PC-3 (cell line): ENCODE data around the gene SHROOM2.

Source experiments
- EZH2 ChIP-seq: fragments of 300-600 bp; sonication (generic); IDR thresholded peaks from one replicate; pipeline ENCODE4 v1.6.1; 2017; ENCODE audit warnings: antibody characterized with exemption, mild to moderate bottlenecking, low read length; ENCODE audit not compliant: unreplicated experiment
- EZH2phosphoT487 ChIP-seq: fragments of 300-600 bp; sonication (generic); IDR thresholded peaks from 2 replicates; pipeline ENCODE4 v1.6.1; 2018; ENCODE audit warnings: mild to moderate bottlenecking, antibody characterized with exemption, low read length, borderline replicate concordance
- TF ChIP-seq, protein P1 (sequence below): fragments of 300-600 bp; sonication (generic); conservative IDR thresholded peaks from 2 replicates; pipeline ENCODE4 v1.5.1; 2017; ENCODE audit warnings: antibody characterized with exemption, low read depth, mild to moderate bottlenecking, low read length

GRCh38 chrX:9905288-9905687, 119.1 kb downstream of the SHROOM2 start:
- TF ChIP-seq, protein P1, sequence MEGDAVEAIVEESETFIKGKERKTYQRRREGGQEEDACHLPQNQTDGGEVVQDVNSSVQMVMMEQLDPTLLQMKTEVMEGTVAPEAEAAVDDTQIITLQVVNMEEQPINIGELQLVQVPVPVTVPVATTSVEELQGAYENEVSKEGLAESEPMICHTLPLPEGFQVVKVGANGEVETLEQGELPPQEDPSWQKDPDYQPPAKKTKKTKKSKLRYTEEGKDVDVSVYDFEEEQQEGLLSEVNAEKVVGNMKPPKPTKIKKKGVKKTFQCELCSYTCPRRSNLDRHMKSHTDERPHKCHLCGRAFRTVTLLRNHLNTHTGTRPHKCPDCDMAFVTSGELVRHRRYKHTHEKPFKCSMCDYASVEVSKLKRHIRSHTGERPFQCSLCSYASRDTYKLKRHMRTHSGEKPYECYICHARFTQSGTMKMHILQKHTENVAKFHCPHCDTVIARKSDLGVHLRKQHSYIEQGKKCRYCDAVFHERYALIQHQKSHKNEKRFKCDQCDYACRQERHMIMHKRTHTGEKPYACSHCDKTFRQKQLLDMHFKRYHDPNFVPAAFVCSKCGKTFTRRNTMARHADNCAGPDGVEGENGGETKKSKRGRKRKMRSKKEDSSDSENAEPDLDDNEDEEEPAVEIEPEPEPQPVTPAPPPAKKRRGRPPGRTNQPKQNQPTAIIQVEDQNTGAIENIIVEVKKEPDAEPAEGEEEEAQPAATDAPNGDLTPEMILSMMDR = no peak
- no peak for TF ChIP-seq EZH2
- no peak for TF ChIP-seq EZH2phosphoT487
